Retinal pigment epithelial cell (primary cell): ENCODE measurements around the gene PLSCR5.

Experiments
- DNase-seq: peaks from one replicate; pipeline ENCODE4 v3.0.0-alpha.2; 2010; ENCODE audit warnings: low read depth
- H3K4me3 ChIP-seq: 2 replicates; pipeline ENCODE4 v1.5.1; 2011; ENCODE audit warnings: mild to moderate bottlenecking, low read length, control low read depth, moderate library complexity
- TF ChIP-seq, protein P1 (sequence below): conservative IDR thresholded peaks from 2 replicates; pipeline ENCODE4 v1.5.1; 2011; ENCODE audit warnings: low read depth, low read length, control low read depth, inconsistent platforms

PLSCR5 gene

DNA sequence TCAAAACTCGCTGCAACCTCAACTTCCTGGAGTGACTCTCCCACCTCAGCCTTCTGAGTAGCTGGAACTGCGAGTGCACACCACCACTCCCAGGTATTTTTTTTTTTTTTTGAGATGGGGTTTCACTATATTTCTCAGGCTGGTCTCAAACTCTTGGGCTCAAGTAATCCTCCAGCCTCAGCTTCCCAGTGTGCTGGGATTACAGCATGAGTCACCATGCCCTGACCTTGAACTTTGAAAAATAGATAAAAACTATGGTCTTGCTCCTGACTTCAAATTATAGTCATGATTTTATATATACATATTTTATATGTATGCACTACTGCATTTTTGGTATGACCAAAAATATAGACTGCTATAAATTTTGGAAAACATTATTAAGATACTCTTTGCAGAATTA, 6.9 kb upstream of the PLSCR5 start:
- DNase-seq = no peak
- TF ChIP-seq, protein P1, sequence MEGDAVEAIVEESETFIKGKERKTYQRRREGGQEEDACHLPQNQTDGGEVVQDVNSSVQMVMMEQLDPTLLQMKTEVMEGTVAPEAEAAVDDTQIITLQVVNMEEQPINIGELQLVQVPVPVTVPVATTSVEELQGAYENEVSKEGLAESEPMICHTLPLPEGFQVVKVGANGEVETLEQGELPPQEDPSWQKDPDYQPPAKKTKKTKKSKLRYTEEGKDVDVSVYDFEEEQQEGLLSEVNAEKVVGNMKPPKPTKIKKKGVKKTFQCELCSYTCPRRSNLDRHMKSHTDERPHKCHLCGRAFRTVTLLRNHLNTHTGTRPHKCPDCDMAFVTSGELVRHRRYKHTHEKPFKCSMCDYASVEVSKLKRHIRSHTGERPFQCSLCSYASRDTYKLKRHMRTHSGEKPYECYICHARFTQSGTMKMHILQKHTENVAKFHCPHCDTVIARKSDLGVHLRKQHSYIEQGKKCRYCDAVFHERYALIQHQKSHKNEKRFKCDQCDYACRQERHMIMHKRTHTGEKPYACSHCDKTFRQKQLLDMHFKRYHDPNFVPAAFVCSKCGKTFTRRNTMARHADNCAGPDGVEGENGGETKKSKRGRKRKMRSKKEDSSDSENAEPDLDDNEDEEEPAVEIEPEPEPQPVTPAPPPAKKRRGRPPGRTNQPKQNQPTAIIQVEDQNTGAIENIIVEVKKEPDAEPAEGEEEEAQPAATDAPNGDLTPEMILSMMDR = no peak
- H3K4me3 ChIP-seq = no peak overlapping the region

DNA sequence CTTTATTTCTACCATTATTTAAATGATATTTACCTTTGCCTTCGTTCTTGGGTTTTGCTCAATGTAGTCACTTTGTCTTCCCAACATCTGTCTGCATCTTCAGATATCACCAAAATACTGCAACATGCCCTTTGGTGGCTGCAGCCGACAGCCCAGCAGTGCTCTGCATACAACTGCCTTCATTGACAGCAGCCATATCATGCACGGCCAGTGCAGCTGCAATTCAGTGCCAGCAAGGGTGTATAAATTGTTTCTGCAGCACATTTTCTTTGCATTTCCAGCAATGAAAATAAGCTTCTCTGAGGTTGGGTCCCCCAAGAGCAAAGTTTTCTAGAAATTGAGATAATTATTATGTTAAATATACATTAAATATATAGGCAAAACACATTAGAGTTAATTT, 6.0 kb upstream of the PLSCR5 start:
- TF ChIP-seq, protein P1 = no peak
- no peak overlapping the region for H3K4me3 ChIP-seq
- DNase-seq = no peak

DNA sequence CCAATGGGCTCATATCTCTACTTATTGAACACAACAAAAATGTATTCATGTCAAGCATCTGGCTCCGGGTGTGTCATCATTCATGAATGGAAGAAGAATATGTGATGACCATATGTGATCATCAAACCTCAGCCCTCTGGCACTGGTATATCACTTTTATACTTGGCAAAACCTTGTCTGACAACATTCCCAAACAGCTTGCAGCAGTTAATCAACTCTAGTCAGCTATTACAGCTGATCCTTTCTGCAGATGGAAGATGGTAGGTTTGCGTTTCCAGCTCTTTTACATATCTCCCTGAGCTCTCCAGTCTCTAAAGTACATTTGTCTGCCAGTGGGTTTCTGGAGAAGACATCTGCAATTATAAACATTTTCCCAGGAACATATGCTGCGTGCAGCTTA, 6.6 kb downstream of the PLSCR5 start:
- H3K4me3 ChIP-seq = no peak overlapping the region
- TF ChIP-seq, protein P1 = no peak

DNA sequence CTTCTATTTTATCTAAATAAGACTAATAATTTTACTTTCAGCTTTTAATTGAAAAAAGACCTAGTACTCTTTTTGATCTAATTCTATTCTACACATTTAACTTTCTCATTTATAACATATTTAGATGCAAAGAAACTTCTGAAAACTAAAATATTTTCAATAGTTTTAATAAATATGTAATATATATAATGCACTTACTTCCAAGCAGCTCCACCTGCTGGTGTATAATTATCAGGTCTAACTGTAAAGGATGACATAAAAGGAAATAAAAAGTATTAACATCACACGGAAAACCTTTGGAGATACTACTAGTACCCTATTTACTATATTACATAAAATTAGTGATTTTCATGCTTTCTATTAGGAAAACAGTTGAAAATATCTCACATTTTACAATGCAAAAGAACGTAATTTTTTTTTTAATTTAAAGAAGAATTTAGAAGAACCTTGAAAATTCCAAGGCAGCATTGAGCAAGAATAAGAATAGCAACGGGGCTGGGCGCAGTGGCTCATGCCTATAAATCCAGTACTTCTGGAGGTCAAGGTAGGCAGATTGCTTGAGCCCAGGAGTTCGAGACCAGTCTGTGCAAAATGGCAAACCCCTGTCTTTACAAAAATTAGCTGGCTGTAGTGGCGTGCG, 10.2 kb downstream of the PLSCR5 start:
- H3K4me3 ChIP-seq = no peak overlapping the region
- DNase-seq = no peak

More for the DNA sequence above, 6.6 kb downstream of the PLSCR5 start:
- DNase-seq = no peak

DNA sequence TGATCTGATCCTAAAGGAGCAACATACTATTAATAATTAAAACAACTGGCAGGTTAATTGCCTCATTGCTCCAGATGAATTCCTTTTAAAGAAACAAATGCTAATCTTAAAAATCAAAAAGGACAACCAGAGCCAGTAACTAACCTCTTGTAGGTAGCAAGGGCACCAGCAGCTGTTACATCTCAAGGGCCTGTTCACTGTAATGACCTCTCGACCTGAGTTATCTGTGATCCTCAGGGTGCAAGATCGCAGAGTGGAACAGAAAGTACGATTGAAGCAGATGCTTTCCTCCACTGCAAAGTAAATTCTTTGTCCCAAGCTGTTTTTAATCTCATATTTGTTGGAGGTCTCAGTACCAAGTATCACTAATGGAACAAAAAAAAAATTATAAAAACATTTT, 11.4 kb downstream of the PLSCR5 start:
- no peak overlapping the region for H3K4me3 ChIP-seq
- no peak for DNase-seq
- TF ChIP-seq, protein P1 = no peak

More for the DNA sequence above, 10.2 kb downstream of the PLSCR5 start:
- TF ChIP-seq, protein P1 = peak; percentile 60

DNA sequence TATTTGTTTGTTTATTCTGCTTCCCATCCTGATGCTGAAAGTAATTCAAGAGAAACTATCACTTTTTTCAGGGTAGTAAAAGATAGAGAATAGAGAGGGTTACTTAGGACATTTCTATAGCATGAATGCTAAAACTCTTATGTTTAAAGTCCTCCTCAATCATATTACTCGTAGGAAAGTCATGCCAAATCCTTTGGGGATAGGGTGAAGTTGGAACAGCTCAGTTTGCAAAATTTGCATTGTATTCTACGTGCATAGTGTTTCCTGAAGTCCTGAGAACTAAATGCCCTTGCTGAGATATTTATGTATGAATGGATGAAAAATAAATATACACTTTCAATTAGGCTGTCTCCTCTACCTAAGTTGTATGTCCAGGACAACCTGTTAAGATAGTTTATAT, 14.6 kb downstream of the PLSCR5 start:
- TF ChIP-seq, protein P1 = no peak

DNA sequence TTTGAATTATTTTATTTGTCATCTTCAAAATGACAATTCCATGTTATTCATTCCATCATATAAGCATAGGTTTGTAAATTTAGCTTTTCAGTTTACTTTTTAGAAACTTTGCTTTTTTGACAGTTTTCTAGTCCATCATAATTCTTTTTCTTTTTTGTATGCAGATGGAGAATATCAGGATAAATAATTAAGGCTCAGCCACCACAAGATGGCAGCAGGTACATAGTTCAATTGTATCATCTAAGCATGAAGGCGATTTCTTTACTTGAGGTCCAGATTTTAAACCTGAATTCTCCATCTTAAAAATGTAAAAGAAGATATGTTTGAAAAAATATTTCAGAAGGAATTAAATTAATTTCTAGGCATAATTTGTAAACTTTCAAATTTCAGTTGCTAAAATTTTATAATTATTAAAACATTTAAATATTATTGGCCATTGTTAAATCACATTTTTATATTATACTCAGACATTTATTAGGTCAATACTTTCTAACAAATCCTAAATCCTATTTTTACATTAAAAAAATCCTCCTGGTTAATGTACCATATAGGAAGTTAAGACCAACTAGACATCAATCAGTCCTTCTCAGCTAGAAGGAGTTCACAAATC, 15.1 kb downstream of the PLSCR5 start:
- no peak overlapping the region for H3K4me3 ChIP-seq
- TF ChIP-seq, protein P1 = peak; percentile 67
- DNase-seq = no peak

More for the DNA sequence above, 14.6 kb downstream of the PLSCR5 start:
- DNase-seq = no peak
- no peak overlapping the region for H3K4me3 ChIP-seq
